Measurements from ENCODE around the gene KCNB1. TPM values are rescaled to one million over a fixed set of nuclear protein-coding genes. Genes with fewer than 3 reads are reported as not detected.

The KCNB1 gene
- total and polyA plus RNA-seq, 2 donors (not counting 1 experiment from before 2014, with no cell fraction given): under 0.01 to 0.07 TPM

- Histone ChIP-seq H3K79me2 (ENCODE audit: control insufficient read depth, insufficient read depth, low read length) (no peaks in the 10 kb centered on the region), H3K4me2 (ENCODE audit: extremely low read depth, insufficient read depth, low read length) (no peak overlapping the region), H3K36me3 (ENCODE audit: control insufficient read depth, insufficient read depth, low read length) (no peaks in the 10 kb centered on the region), H3K9me3 (ENCODE audit: control insufficient read depth, insufficient read depth, low read depth, low read length) (no peaks in the 10 kb centered on the region), H3K4me1 (ENCODE audit: control insufficient read depth, extremely low read depth, insufficient read depth, low read length) (no peaks in the 10 kb centered on the region), H2AFZ (ENCODE audit: low read length) (no peak overlapping the region), H3K27me3 (ENCODE audit: control insufficient read depth, insufficient read depth, low read length) (peaks cover 18% of the 10 kb centered on the region), H3K27ac (ENCODE audit: insufficient read depth, low read length) (no peak overlapping the region), H3K9ac (ENCODE audit: insufficient read depth, low read length) (no peak overlapping the region), H4K20me1 (ENCODE audit: control insufficient read depth, extremely low read depth, insufficient read depth, low read length) (no peaks in the 10 kb centered on the region), H3K4me3 (replicated peaks in 1 of 4; ENCODE audit: control extremely low read depth in 1 of 4, insufficient read depth in 1 of 4, low read depth in 3 of 4, low read length in 4 of 4) (no peak overlapping the region)
- TF ChIP-seq EZH2 (IDR thresholded peaks at IDR 0.05; ENCODE audit: low read length, missing control alignments): no peak
- no peak for DNase-seq (ENCODE audit: low read depth in 2 of 2)
Measured at GRCh38 chr20:49396230-49396629, 86.2 kb downstream of the KCNB1 start.

GRCh38 chr20:49395659-49396058, 86.8 kb downstream of the KCNB1 start:
- TF ChIP-seq EZH2 (IDR thresholded peaks at IDR 0.05; ENCODE audit: low read length, missing control alignments): no peak
- TF ChIP-seq CTCF (conservative IDR thresholded peaks at IDR 0.05 in 1 of 2, IDR thresholded peaks at IDR 0.05 in 1 of 2; ENCODE audit: low read depth in 1 of 2, low read length in 2 of 2): no peak
- Histone ChIP-seq H3K4me1 (ENCODE audit: control insufficient read depth, extremely low read depth, insufficient read depth, low read length) (no peaks in the 10 kb centered on the region), H3K36me3 (ENCODE audit: control insufficient read depth, insufficient read depth, low read length) (no peaks in the 10 kb centered on the region), H4K20me1 (ENCODE audit: control insufficient read depth, extremely low read depth, insufficient read depth, low read length) (no peaks in the 10 kb centered on the region), H3K9ac (ENCODE audit: insufficient read depth, low read length) (no peak overlapping the region), H3K79me2 (ENCODE audit: control insufficient read depth, insufficient read depth, low read length) (no peaks in the 10 kb centered on the region), H3K4me3 (replicated peaks in 1 of 4; ENCODE audit: control extremely low read depth in 1 of 4, insufficient read depth in 1 of 4, low read depth in 3 of 4, low read length in 4 of 4) (no peak overlapping the region), H3K27me3 (ENCODE audit: control insufficient read depth, insufficient read depth, low read length) (peaks cover 18% of the 10 kb centered on the region), H3K27ac (ENCODE audit: insufficient read depth, low read length) (no peak overlapping the region), H3K9me3 (ENCODE audit: control insufficient read depth, insufficient read depth, low read depth, low read length) (no peaks in the 10 kb centered on the region), H2AFZ (ENCODE audit: low read length) (no peak overlapping the region), H3K4me2 (ENCODE audit: extremely low read depth, insufficient read depth, low read length) (no peak overlapping the region)
- no peak for DNase-seq (ENCODE audit: low read depth in 2 of 2)

GRCh38 chr20:49395183-49395582, 87.3 kb downstream of the KCNB1 start:
- Histone ChIP-seq H3K4me1 (ENCODE audit: control insufficient read depth, extremely low read depth, insufficient read depth, low read length) (no peaks in the 10 kb centered on the region), H3K79me2 (ENCODE audit: control insufficient read depth, insufficient read depth, low read length) (no peaks in the 10 kb centered on the region), H3K27ac (ENCODE audit: insufficient read depth, low read length) (no peak overlapping the region), H3K4me3 (replicated peaks in 1 of 4; ENCODE audit: control extremely low read depth in 1 of 4, insufficient read depth in 1 of 4, low read depth in 3 of 4, low read length in 4 of 4) (no peak overlapping the region), H3K9ac (ENCODE audit: insufficient read depth, low read length) (no peak overlapping the region), H3K27me3 (ENCODE audit: control insufficient read depth, insufficient read depth, low read length) (peaks cover 18% of the 10 kb centered on the region), H2AFZ (ENCODE audit: low read length) (no peak overlapping the region), H3K9me3 (ENCODE audit: control insufficient read depth, insufficient read depth, low read depth, low read length) (no peaks in the 10 kb centered on the region), H3K4me2 (ENCODE audit: extremely low read depth, insufficient read depth, low read length) (no peak overlapping the region), H3K36me3 (ENCODE audit: control insufficient read depth, insufficient read depth, low read length) (no peaks in the 10 kb centered on the region), H4K20me1 (ENCODE audit: control insufficient read depth, extremely low read depth, insufficient read depth, low read length) (no peaks in the 10 kb centered on the region)
- TF ChIP-seq EZH2 (IDR thresholded peaks at IDR 0.05; ENCODE audit: low read length, missing control alignments) (no peak), CTCF (conservative IDR thresholded peaks at IDR 0.05 in 1 of 2, IDR thresholded peaks at IDR 0.05 in 1 of 2; ENCODE audit: low read depth in 1 of 2, low read length in 2 of 2) (no peak)
- peak in 1 of 2 donors; percentile 15 for DNase-seq (ENCODE audit: low read depth in 2 of 2)

All from fibroblast of lung (primary cell).